Skeletal muscle tissue (tissue), 4 donors: ENCODE results near the gene EFCAB14. TPM values are rescaled to one million over a fixed set of nuclear protein-coding genes. Genes with fewer than 3 reads are reported as not detected.

Source experiments
- H3K27ac ChIP-seq: one replicate; pipeline ENCODE4 v1.7.0; 2013; ENCODE audit warnings: mild to moderate bottlenecking, low read depth, low read length, inconsistent platforms
- H3K27me3 ChIP-seq, 3 donors: one replicate each; pipeline ENCODE4 v1.7.0; 2013; ENCODE audit warnings: low read length in 3 of 3; ENCODE audit not compliant: control insufficient read depth in 3 of 3, insufficient read depth in 3 of 3
- H3K36me3 ChIP-seq, 3 donors: one replicate each; pipeline ENCODE4 v1.7.0; 2013; ENCODE audit warnings: low read length in 3 of 3; ENCODE audit not compliant: control insufficient read depth in 3 of 3, insufficient read depth in 3 of 3
- H3K4me1 ChIP-seq, 3 donors: one replicate each; pipeline ENCODE4 v1.7.0; 2013; ENCODE audit warnings: low read length in 3 of 3, mild to moderate bottlenecking in 3 of 3; ENCODE audit not compliant: control insufficient read depth in 3 of 3, insufficient read depth in 3 of 3
- H3K4me3 ChIP-seq, 3 donors: one replicate each; pipeline ENCODE4 v1.7.0; 2013; ENCODE audit warnings: low read length in 3 of 3
- H3K9ac ChIP-seq, 3 donors: one replicate each; pipeline ENCODE4 v1.7.0; 2013; ENCODE audit warnings: low read length in 3 of 3, mild to moderate bottlenecking in 3 of 3, moderate library complexity in 2 of 3, low read depth in 1 of 3
- H3K9me3 ChIP-seq, 3 donors: one replicate each; pipeline ENCODE4 v1.7.0; 2013; ENCODE audit warnings: low read length in 3 of 3; ENCODE audit not compliant: control insufficient read depth in 3 of 3
- total RNA-seq: library from RNA; depleted of rRNA; stranded (reverse); fragments of >200 nt; gene quantifications from one replicate; pipeline ENCODE4 v1.2.3, GENCODE V29; 2014
- donor health status: Osteomylitis.

Gene EFCAB14
- total RNA-seq: 50.6 TPM

DNA sequence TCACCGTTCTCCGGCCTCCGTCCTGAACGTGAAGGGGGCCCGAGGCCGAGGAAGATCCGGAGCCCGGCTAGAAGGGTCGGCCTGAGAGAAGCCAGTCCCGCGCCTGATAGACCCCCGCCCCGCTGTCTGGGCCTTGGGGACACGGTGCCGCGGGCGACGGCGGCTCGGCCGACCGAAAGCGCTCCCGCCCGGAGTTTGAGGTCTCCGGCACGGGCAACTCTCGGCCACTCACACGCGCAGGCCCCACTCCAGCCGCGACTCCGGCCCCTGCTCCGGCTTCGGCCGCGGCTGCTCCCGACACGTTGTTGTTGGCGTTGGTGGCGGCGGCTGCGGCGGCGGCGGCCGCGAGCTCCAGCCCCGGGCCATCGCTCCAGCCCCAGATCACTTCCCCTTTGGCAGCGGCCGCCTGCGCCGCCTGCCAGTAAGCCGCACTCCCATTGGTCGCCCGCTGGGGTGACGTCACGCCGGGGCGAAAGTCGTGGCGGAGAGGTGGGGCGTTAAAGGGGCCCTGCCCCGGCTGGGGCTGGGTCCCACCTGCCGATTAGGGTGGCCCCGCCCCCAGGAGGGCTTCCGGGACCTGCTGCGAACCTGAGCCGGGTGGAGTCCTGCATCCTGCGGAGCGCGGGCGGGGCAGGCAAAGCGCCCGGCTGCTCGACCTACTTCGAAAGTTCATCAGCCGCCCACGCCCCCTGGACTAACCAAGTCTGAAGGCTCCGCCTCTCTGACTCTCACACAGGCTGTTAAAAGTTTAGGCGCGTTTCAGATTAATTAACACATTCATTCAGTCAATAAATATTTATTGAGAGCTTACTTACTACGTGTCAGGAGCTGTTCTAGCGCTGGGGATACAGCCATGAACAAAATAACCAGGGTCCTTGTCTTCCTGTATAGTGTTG, at the start of gene EFCAB14:
TSS of gene EFCAB14 (minus strand) at position 388 of the 896 bp plus-strand sequence. CDS start 1,027 bp downstream, outside the sequence.
- Histone ChIP-seq H3K4me3 (peak within 1 kb of the TSS; percentile 86 to 96 (median 92)), H3K4me1 (peaks cover 24 to 28% (median 26%) of the 10 kb centered on the region in 3 donors), H3K9me3 (no peaks in the 10 kb centered on the region), H3K27me3 (no peaks in the 10 kb centered on the region), H3K36me3 (peaks cover 2 to 13% (median 3%) of the 10 kb centered on the region in 3 donors), H3K9ac (peak within 1 kb of the TSS; percentile 91 to 95 (median 92)), H3K27ac (peak within 1 kb of the TSS; percentile 79)

DNA sequence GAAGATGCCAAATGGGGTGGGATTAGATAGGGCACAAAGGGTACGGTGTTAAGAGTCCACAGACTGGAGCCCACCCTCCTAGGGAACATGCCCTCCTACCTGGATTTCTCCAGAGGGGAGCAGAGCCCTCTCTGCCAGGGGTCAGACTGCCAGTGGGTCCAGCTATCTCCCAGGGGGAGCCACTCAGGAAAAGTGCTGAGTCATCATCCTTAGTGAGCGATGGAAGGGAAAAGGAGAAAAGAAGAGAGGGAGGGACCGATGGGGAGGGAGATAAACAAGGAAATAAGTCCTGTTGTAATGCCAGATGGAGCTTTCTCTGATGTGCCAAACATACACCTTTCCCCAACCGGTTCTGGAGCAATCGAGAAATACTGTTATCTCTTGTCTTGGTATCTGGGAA, 49.5 kb upstream of the EFCAB14 start:
- Histone ChIP-seq H3K9ac (no peak overlapping the region), H3K4me1 (no peaks in the 10 kb centered on the region), H3K9me3 (peaks cover 0 to 21% (median 12%) of the 10 kb centered on the region in 3 donors), H3K4me3 (no peak overlapping the region), H3K27me3 (no peaks in the 10 kb centered on the region), H3K27ac (no peak overlapping the region), H3K36me3 (no peaks in the 10 kb centered on the region)

DNA sequence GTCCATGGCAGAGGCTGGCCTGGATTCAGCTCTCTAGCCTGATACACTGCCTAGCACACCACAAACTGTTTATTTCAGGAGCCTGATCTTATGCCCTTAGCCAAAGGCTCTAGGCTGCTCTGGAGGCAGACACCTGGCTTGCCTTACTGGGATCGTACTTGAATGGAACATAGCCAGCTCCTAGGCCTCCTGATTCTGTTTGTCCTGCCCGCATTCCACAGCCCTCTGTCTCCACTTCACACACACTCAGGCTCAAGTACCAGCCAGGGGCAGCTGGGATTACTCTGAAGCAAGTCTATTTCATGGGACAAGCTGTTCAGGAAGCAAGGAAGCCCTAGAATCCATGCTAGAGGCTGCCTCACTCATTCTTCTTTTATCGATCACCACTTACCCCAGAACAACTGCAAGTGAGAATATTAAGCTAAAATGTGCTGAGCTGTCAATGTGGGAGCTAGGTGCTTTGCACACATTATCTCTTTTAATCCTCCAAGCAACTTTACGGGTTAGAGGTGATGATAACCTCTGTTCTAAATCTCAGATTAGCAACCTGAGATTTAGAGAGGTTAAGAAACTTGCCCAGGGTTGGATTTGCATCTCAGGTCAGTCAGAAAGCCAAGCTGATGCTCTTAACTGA, 48.9 kb upstream of the EFCAB14 start:
- Histone ChIP-seq H3K9ac (no peak overlapping the region), H3K36me3 (no peaks in the 10 kb centered on the region), H3K4me1 (no peaks in the 10 kb centered on the region), H3K27ac (no peak overlapping the region), H3K4me3 (no peak overlapping the region), H3K9me3 (peaks cover 0 to 21% (median 12%) of the 10 kb centered on the region in 3 donors), H3K27me3 (no peaks in the 10 kb centered on the region)

DNA sequence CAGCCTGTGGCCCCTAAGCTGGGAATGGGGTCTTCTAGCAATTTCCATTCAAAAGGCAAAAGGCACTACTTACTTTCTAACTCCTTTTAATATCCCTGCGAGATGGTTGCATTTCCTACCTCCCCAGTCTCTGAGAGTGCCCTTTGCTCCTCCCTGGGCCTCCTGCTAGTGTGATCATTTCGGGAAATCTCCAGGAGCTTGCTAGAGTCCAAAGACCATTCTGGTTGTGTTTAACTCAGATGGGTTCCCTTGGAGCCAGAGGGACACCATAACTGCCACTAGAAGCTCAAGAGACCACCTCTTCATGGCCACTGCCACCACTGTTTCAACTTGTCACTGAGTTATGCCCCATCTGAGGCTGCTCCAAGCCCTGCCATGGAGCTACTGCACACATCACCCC, 45.5 kb upstream of the EFCAB14 start:
- Histone ChIP-seq H3K9ac (no peak overlapping the region), H3K4me3 (no peak overlapping the region), H3K4me1 (no peaks in the 10 kb centered on the region), H3K27ac (no peak overlapping the region), H3K9me3 (peaks cover 0 to 2% (median 0%) of the 10 kb centered on the region in 3 donors), H3K36me3 (no peaks in the 10 kb centered on the region), H3K27me3 (peaks cover 0 to 3% (median 0%) of the 10 kb centered on the region in 3 donors)

GRCh38 chr1:46761740-46762139, 42.8 kb upstream of the EFCAB14 start:
- H3K27ac ChIP-seq: no peak overlapping the region

GRCh38 chr1:46760558-46761166, 41.7 kb upstream of the EFCAB14 start:
- H3K9ac ChIP-seq: no peak overlapping the region
- no peaks in the 10 kb centered on the region for H3K9me3 ChIP-seq
- H3K27me3 ChIP-seq: peaks cover 0 to 3% (median 0%) of the 10 kb centered on the region in 3 donors
- no peak overlapping the region for H3K4me3 ChIP-seq
- H3K27ac ChIP-seq: no peak overlapping the region
- H3K4me1 ChIP-seq: no peaks in the 10 kb centered on the region
- H3K36me3 ChIP-seq: no peaks in the 10 kb centered on the region

More at GRCh38 chr1:46761740-46762139, 42.8 kb upstream of the EFCAB14 start:
- Histone ChIP-seq H3K9me3 (no peaks in the 10 kb centered on the region), H3K4me3 (no peak overlapping the region), H3K27me3 (peaks cover 0 to 3% (median 0%) of the 10 kb centered on the region in 3 donors), H3K4me1 (no peaks in the 10 kb centered on the region), H3K36me3 (no peaks in the 10 kb centered on the region), H3K9ac (no peak overlapping the region)

GRCh38 chr1:46757956-46758528, 39.1 kb upstream of the EFCAB14 start:
- H3K9me3 ChIP-seq: no peaks in the 10 kb centered on the region
- no peak overlapping the region for H3K9ac ChIP-seq
- H3K4me3 ChIP-seq: no peak overlapping the region
- no peaks in the 10 kb centered on the region for H3K36me3 ChIP-seq
- peaks cover 0 to 3% (median 0%) of the 10 kb centered on the region in 3 donors for H3K27me3 ChIP-seq
- H3K27ac ChIP-seq: no peak overlapping the region
- H3K4me1 ChIP-seq: no peaks in the 10 kb centered on the region

- Histone ChIP-seq H3K9me3 (no peaks in the 10 kb centered on the region), H3K9ac (no peak overlapping the region), H3K4me3 (no peak overlapping the region), H3K27me3 (peaks cover 0 to 3% (median 0%) of the 10 kb centered on the region in 3 donors), H3K4me1 (no peaks in the 10 kb centered on the region), H3K27ac (no peak overlapping the region), H3K36me3 (no peaks in the 10 kb centered on the region)
These were observed 38.5 kb upstream of the EFCAB14 start for GRCh38 chr1:46757247-46757955.

DNA sequence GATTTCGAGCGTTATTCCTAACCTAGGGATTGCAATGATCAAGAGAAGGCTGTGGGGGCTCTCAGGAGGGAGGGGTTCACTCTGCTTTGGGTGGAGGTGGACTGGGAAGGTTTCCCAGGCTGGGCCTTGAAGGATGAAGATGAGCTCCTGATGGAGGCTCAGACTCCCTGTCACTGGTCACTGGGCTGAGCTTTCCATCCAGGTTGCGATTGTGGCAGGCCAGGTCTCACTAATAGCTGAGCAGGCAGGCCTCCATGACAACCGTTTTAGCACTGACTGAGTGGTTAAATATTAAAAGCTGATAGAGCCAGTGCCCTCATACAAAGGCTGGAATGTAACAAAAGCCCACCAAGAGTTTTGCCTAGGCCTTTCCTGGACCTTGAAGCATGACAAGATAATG, 36.2 kb upstream of the EFCAB14 start:
- Histone ChIP-seq H3K4me3 (no peak overlapping the region), H3K4me1 (no peaks in the 10 kb centered on the region), H3K9me3 (no peaks in the 10 kb centered on the region), H3K36me3 (no peaks in the 10 kb centered on the region), H3K27ac (no peak overlapping the region), H3K27me3 (no peaks in the 10 kb centered on the region), H3K9ac (no peak overlapping the region)
